BE2C (cell line): ENCODE results near the gene TMEM272.
"Not testable (repeated sequence)": the region's sequence is repeated elsewhere in the genome, so short reads cannot be mapped to it uniquely, and the experiment has no call there.

Experiments used
- DNase-seq: peaks from one replicate; pipeline ENCODE4 v3.0.0-alpha.2; 2020
- H3K27me3 ChIP-seq: fragments of 250-450 bp; sonication (Bioruptor Pico); 2 replicates; pipeline ENCODE4 v1.5.1; 2020; ENCODE audit warnings: mild to moderate bottlenecking
- H3K36me3 ChIP-seq: fragments of 250-450 bp; sonication (Bioruptor Pico); 2 replicates; pipeline ENCODE4 v1.5.1; 2020; ENCODE audit warnings: mild to moderate bottlenecking
- H3K4me1 ChIP-seq: fragments of 250-450 bp; sonication (Bioruptor Pico); 2 replicates; pipeline ENCODE4 v1.5.1; 2020
- H3K4me3 ChIP-seq: 2 replicates; pipeline ENCODE4 v1.5.1; 2011; ENCODE audit warnings: low read depth, low read length
- H3K9me3 ChIP-seq: fragments of 250-450 bp; sonication (Bioruptor Pico); 2 replicates; pipeline ENCODE4 v1.5.1; 2020
- TF ChIP-seq, protein P1 (sequence below): IDR thresholded peaks from 2 replicates; pipeline ENCODE4 v1.5.1; 2012; ENCODE audit warnings: mild to moderate bottlenecking, low read depth, low read length

Gene TMEM272

DNA sequence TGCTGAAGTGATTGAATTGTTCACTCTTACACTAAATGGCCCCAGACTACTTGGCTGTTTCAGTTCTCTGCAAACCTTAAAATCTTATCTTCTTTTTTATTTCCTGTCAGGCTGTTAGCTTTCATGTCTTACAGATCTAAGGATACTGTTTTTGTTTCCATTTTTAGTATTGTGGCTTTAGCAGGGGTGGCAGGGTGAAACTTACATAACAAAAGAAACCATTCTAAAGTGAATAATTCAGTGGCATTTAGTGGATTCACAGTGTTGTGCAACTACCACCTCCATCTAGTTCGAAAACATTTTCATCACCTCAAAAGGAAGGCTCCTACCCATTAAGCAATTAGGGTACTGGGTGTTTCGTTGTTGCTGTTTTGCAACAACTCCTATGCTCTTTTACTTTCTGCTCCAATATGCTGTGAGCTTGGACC is 19.8 kb downstream of the TMEM272 start:
- Histone ChIP-seq H3K27me3 (no peaks in the 10 kb centered on the region), H3K36me3 (no peaks in the 10 kb centered on the region), H3K4me3 (no peak overlapping the region), H3K4me1 (no peaks in the 10 kb centered on the region; the same call in 1 of the 2 replicates), H3K9me3 (no peaks in the 10 kb centered on the region)
- TF ChIP-seq, protein P1, sequence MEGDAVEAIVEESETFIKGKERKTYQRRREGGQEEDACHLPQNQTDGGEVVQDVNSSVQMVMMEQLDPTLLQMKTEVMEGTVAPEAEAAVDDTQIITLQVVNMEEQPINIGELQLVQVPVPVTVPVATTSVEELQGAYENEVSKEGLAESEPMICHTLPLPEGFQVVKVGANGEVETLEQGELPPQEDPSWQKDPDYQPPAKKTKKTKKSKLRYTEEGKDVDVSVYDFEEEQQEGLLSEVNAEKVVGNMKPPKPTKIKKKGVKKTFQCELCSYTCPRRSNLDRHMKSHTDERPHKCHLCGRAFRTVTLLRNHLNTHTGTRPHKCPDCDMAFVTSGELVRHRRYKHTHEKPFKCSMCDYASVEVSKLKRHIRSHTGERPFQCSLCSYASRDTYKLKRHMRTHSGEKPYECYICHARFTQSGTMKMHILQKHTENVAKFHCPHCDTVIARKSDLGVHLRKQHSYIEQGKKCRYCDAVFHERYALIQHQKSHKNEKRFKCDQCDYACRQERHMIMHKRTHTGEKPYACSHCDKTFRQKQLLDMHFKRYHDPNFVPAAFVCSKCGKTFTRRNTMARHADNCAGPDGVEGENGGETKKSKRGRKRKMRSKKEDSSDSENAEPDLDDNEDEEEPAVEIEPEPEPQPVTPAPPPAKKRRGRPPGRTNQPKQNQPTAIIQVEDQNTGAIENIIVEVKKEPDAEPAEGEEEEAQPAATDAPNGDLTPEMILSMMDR, result no peak
- no peak for DNase-seq

DNA sequence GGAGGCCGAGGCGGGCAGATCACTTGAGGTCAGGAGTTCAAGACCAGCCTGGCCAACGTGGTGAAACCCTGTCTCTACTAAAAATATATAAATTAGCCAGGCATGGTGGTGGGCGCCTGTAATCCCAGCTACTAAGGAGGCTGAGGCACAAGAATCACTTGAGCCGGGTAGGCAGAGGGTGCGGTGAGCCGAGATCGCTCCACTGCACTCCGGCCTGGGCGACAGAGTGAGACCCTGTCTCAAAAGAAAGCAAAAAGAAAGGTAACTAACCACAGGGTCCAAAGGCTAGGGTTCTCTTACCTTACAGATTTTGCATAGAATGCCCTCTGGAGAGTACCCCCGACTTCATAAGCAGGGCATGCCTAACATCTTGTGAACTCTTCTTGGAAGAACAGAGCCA is 20.3 kb downstream of the TMEM272 start:
- DNase-seq, H3K27me3 ChIP-seq, H3K36me3 ChIP-seq, H3K4me1 ChIP-seq, H3K4me3 ChIP-seq, H3K9me3 ChIP-seq: not testable (repeated sequence)

DNA sequence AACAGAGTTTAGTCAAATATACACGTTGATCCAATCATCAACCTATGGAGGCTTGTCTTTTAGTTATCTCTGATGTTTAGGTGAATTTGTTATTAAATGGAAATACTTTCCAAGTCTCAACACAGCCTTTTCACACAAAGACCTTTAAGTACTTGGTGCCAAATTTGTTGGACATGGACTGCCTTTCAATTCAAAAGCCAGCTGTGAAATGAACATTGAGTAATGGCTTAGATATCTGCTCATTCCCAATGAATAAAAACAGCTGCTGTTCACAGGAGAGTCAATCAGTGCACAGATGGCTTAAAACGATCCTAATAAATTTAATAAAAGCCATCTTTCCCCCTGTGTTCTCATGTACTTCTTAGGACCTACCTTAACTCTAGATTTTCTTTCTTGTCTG is 21.1 kb downstream of the TMEM272 start:
- Histone ChIP-seq H3K36me3 (no peaks in the 10 kb centered on the region), H3K4me1 (no peaks in the 10 kb centered on the region; the same call in 1 of the 2 replicates)
- no peak for DNase-seq

DNA sequence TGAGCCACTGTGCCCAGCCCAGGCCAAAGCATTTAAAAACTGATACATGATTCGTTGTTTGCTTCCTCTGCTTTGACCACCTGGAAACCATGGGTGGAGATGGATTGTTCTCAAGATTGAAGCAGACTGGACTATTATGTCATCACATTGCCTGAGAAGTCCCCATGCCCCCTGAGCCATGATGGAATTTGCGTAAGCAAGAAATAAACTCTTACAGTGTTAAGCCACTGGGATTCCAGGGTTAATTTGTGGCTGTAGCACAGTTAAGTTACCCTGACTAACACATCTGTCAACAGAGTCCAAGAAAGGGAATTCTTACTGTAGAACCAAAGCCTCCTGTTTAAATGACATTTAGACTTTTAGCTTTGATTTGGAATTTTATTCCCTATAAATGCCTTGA is 21.6 kb downstream of the TMEM272 start:
- TF ChIP-seq, protein P1, result no peak
- Histone ChIP-seq H3K4me3 (no peak overlapping the region), H3K4me1 (no peaks in the 10 kb centered on the region; the same call in 1 of the 2 replicates), H3K36me3 (no peaks in the 10 kb centered on the region), H3K9me3 (no peaks in the 10 kb centered on the region), H3K27me3 (no peaks in the 10 kb centered on the region)
- no peak for DNase-seq

More for the DNA sequence above, 21.1 kb downstream of the TMEM272 start:
- Histone ChIP-seq H3K9me3 (no peaks in the 10 kb centered on the region), H3K27me3 (no peaks in the 10 kb centered on the region), H3K4me3 (no peak overlapping the region)
- TF ChIP-seq, protein P1, result no peak

DNA sequence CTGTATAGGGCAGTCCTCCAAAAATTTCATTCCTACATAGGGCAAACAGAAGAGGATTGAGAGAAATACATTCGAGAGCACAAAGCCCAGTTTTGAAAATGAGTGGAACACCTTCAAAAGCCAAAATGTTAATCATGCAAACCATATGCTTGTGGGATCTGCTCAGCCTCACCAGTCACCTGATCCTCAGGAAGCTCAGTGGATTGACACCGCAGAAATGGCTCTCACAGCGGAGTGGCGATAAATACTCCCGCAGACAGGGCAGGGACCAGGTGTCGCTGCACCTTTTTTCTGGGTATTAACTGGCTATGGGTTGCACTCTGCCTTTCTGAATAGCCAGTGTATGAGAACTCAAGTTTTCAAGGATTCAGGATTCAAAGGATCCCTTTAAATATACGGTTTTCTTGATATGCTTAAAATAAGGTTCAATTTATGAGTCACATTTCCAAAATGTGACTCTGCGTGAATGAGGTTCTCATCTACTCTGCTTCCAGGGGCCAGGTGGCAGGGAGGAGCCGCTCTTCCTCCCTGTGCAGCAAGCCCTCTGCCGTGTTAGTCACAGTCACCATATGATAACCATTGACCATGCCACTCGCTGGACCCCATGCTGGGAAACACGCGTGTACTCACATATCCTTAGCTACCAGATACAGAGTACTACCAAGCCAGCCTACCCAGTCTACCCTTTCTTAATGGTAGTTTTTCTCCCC is 22.7 kb downstream of the TMEM272 start:
- Histone ChIP-seq H3K9me3 (no peaks in the 10 kb centered on the region), H3K27me3 (no peaks in the 10 kb centered on the region), H3K4me1 (no peaks in the 10 kb centered on the region; the same call in 1 of the 2 replicates), H3K36me3 (no peaks in the 10 kb centered on the region), H3K4me3 (no peak overlapping the region)
- DNase-seq, result no peak
- TF ChIP-seq, protein P1, result no peak

DNA sequence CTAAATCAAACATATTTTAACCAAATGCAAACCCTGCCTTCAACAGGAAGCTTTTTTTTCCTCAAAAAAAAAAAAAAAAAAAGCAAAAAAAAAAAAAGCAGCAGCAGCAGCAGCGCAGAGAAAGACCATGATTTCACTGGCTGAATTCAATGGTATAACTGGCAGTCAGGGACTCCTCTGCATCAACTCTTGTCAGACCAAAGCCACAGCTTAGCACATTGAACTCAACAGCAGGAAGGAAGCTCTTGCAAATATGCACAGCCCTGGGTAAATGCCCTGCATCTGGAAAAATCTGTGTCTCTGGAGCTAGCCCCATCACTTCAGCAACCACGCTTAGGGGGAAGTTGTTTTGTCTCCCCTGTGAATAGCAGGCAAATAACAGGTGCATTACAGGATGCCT is 23.4 kb downstream of the TMEM272 start:
- Histone ChIP-seq H3K4me3 (no peak overlapping the region), H3K4me1 (no peaks in the 10 kb centered on the region; the same call in 1 of the 2 replicates), H3K27me3 (no peaks in the 10 kb centered on the region), H3K9me3 (no peaks in the 10 kb centered on the region), H3K36me3 (no peaks in the 10 kb centered on the region)
- TF ChIP-seq, protein P1, result no peak
- DNase-seq, result no peak
